SJSA1 (cell line): ENCODE measurements around the gene FBP1. TPM values are rescaled to one million over a fixed set of nuclear protein-coding genes. Genes with fewer than 3 reads are reported as not detected.

Source experiments
- DNase-seq, 2 experiments: peaks; one replicate each; pipeline ENCODE4 v3.0.0-alpha.2; 2015 to 2020; ENCODE audit warnings: low spot score in 2 of 2, low read depth in 1 of 2
- H3K27ac ChIP-seq: fragments of 250-450 bp; sonication (Bioruptor Pico); 2 replicates; pipeline ENCODE4 v1.5.1; 2020; ENCODE audit warnings: mild to moderate bottlenecking, moderate library complexity
- H3K27me3 ChIP-seq: fragments of 250-450 bp; sonication (Bioruptor Pico); replicated peaks from 2 replicates; pipeline ENCODE4 v1.5.1; 2020; ENCODE audit warnings: mild to moderate bottlenecking, moderate library complexity
- H3K36me3 ChIP-seq: fragments of 250-450 bp; sonication (Bioruptor Pico); 2 replicates; pipeline ENCODE4 v1.5.1; 2020; ENCODE audit warnings: mild to moderate bottlenecking
- H3K4me1 ChIP-seq: fragments of 250-450 bp; sonication (Bioruptor Pico); replicated peaks from 2 replicates; pipeline ENCODE4 v1.6.1; 2021; ENCODE audit warnings: mild to moderate bottlenecking
- H3K4me3 ChIP-seq: fragments of 250-450 bp; sonication (Bioruptor Pico); 2 replicates; pipeline ENCODE4 v1.5.1; 2020; ENCODE audit warnings: mild to moderate bottlenecking
- H3K9me3 ChIP-seq: fragments of 250-450 bp; sonication (Bioruptor Pico); replicated peaks from 2 replicates; pipeline ENCODE4 v1.5.1; 2020; ENCODE audit warnings: mild to moderate bottlenecking
- total RNA-seq: library from RNA; depleted of rRNA; stranded (reverse); fragments of >200 nt; shearing (Covaris generic); gene quantifications from 2 replicates; pipeline ENCODE4 v1.2.3, GENCODE V29; 2014

Gene FBP1
- total RNA-seq, 1 experiment from 2014 or later: not detected

GRCh38 chr9:94668418-94668927 is 29.2 kb upstream of the FBP1 start:
- no peaks in the 10 kb centered on the region for H3K27me3 ChIP-seq
- no peaks in the 10 kb centered on the region for H3K9me3 ChIP-seq
- H3K36me3 ChIP-seq: no peaks in the 10 kb centered on the region
- no peak for DNase-seq
- H3K4me1 ChIP-seq: peaks cover 12% of the 10 kb centered on the region
- no peak overlapping the region for H3K4me3 ChIP-seq
- H3K27ac ChIP-seq: no peak overlapping the region

- no peaks in the 10 kb centered on the region for H3K4me1 ChIP-seq
- H3K36me3 ChIP-seq: no peaks in the 10 kb centered on the region
- H3K9me3 ChIP-seq: no peaks in the 10 kb centered on the region
- H3K27ac ChIP-seq: no peak overlapping the region
- DNase-seq: no peak
- H3K4me3 ChIP-seq: no peak overlapping the region
- no peaks in the 10 kb centered on the region for H3K27me3 ChIP-seq
Observed at GRCh38 chr9:94666364-94667099, 27.2 kb upstream of the FBP1 start.

GRCh38 chr9:94665613-94666012 is 26.3 kb upstream of the FBP1 start:
- Histone ChIP-seq H3K27me3 (no peaks in the 10 kb centered on the region), H3K4me1 (no peaks in the 10 kb centered on the region), H3K27ac (no peak overlapping the region), H3K4me3 (no peak overlapping the region), H3K9me3 (no peaks in the 10 kb centered on the region), H3K36me3 (no peaks in the 10 kb centered on the region)
- DNase-seq: no peak

- no peaks in the 10 kb centered on the region for H3K27me3 ChIP-seq
- no peaks in the 10 kb centered on the region for H3K36me3 ChIP-seq
- no peak overlapping the region for H3K27ac ChIP-seq
- H3K9me3 ChIP-seq: no peaks in the 10 kb centered on the region
- no peak for DNase-seq
- H3K4me3 ChIP-seq: no peak overlapping the region
- H3K4me1 ChIP-seq: no peaks in the 10 kb centered on the region
Observed at GRCh38 chr9:94664801-94665200, 25.5 kb upstream of the FBP1 start.

GRCh38 chr9:94663640-94664039 is 24.3 kb upstream of the FBP1 start:
- H3K9me3 ChIP-seq: no peaks in the 10 kb centered on the region

GRCh38 chr9:94663140-94663539 is 23.8 kb upstream of the FBP1 start:
- no peak for DNase-seq

More at GRCh38 chr9:94663640-94664039, 24.3 kb upstream of the FBP1 start:
- H3K36me3 ChIP-seq: no peaks in the 10 kb centered on the region
- no peak for DNase-seq
- no peak overlapping the region for H3K4me3 ChIP-seq
- no peak overlapping the region for H3K27ac ChIP-seq
- H3K4me1 ChIP-seq: no peaks in the 10 kb centered on the region
- H3K27me3 ChIP-seq: no peaks in the 10 kb centered on the region

GRCh38 chr9:94657021-94657725 is 17.9 kb upstream of the FBP1 start:
- H3K4me1 ChIP-seq: no peaks in the 10 kb centered on the region

More at GRCh38 chr9:94663140-94663539, 23.8 kb upstream of the FBP1 start:
- Histone ChIP-seq H3K4me3 (no peak overlapping the region), H3K9me3 (no peaks in the 10 kb centered on the region), H3K4me1 (no peaks in the 10 kb centered on the region), H3K27me3 (no peaks in the 10 kb centered on the region), H3K27ac (no peak overlapping the region), H3K36me3 (no peaks in the 10 kb centered on the region)

GRCh38 chr9:94656200-94656599 is 16.9 kb upstream of the FBP1 start:
- Histone ChIP-seq H3K4me1 (peaks cover under 1% of the 10 kb centered on the region; the same call in 1 of the 2 replicates), H3K27me3 (no peaks in the 10 kb centered on the region), H3K4me3 (no peak overlapping the region), H3K36me3 (no peaks in the 10 kb centered on the region), H3K27ac (no peak overlapping the region), H3K9me3 (no peaks in the 10 kb centered on the region)
- no peak for DNase-seq

More at GRCh38 chr9:94657021-94657725, 17.9 kb upstream of the FBP1 start:
- Histone ChIP-seq H3K9me3 (no peaks in the 10 kb centered on the region), H3K27me3 (no peaks in the 10 kb centered on the region), H3K4me3 (no peak overlapping the region), H3K27ac (no peak overlapping the region), H3K36me3 (no peaks in the 10 kb centered on the region)
- no peak for DNase-seq

GRCh38 chr9:94655739-94656138 is 16.4 kb upstream of the FBP1 start:
- H3K36me3 ChIP-seq: no peaks in the 10 kb centered on the region
- no peak overlapping the region for H3K27ac ChIP-seq
- H3K9me3 ChIP-seq: no peaks in the 10 kb centered on the region
- no peak for DNase-seq
- H3K4me3 ChIP-seq: no peak overlapping the region
- no peaks in the 10 kb centered on the region for H3K27me3 ChIP-seq
- H3K4me1 ChIP-seq: peaks cover 3% of the 10 kb centered on the region; the same call in 1 of the 2 replicates

- H3K36me3 ChIP-seq: no peaks in the 10 kb centered on the region
- no peaks in the 10 kb centered on the region for H3K27me3 ChIP-seq
- H3K4me3 ChIP-seq: no peak overlapping the region
- H3K4me1 ChIP-seq: peaks cover 8% of the 10 kb centered on the region
- no peak for DNase-seq
- no peak overlapping the region for H3K27ac ChIP-seq
- H3K9me3 ChIP-seq: no peaks in the 10 kb centered on the region
Observed at GRCh38 chr9:94654165-94654894, 15.0 kb upstream of the FBP1 start.

GRCh38 chr9:94650949-94651348 is 11.6 kb upstream of the FBP1 start:
- no peak overlapping the region for H3K4me3 ChIP-seq
- H3K27ac ChIP-seq: no peak overlapping the region
- H3K27me3 ChIP-seq: no peaks in the 10 kb centered on the region
- H3K9me3 ChIP-seq: no peaks in the 10 kb centered on the region
- peaks cover 19% of the 10 kb centered on the region for H3K4me1 ChIP-seq
- no peak for DNase-seq
- H3K36me3 ChIP-seq: no peaks in the 10 kb centered on the region

GRCh38 chr9:94649100-94649819 is 9.9 kb upstream of the FBP1 start:
- DNase-seq: peak in 1 of 2 experiments; percentile 53
- no peaks in the 10 kb centered on the region for H3K9me3 ChIP-seq
- peaks cover 19% of the 10 kb centered on the region for H3K4me1 ChIP-seq
- peak overlapping the region; percentile 23 for H3K27ac ChIP-seq
- H3K4me3 ChIP-seq: no peak overlapping the region
- no peaks in the 10 kb centered on the region for H3K36me3 ChIP-seq
- H3K27me3 ChIP-seq: no peaks in the 10 kb centered on the region

GRCh38 chr9:94648185-94648584 is 8.9 kb upstream of the FBP1 start:
- Histone ChIP-seq H3K4me1 (peaks cover 19% of the 10 kb centered on the region), H3K4me3 (no peak overlapping the region), H3K27ac (no peak overlapping the region), H3K27me3 (no peaks in the 10 kb centered on the region), H3K36me3 (no peaks in the 10 kb centered on the region), H3K9me3 (no peaks in the 10 kb centered on the region)
- no peak for DNase-seq
